GM23248 (cell line): ENCODE data around the gene RASSF3. TPM values are rescaled to one million over a fixed set of nuclear protein-coding genes. Genes with fewer than 3 reads are reported as not detected.

Source experiments
- DNase-seq: peaks from one replicate; pipeline ENCODE4 v3.0.0-alpha.2; 2015
- H2AFZ ChIP-seq: fragments of 200-600 bp; sonication (generic); 2 replicates; pipeline ENCODE4 v1.6.1; 2016; ENCODE audit warnings: antibody characterized with exemption
- H3F3A ChIP-seq: fragments of 200-600 bp; sonication (generic); 2 replicates; pipeline ENCODE4 v1.6.1; 2016; ENCODE audit warnings: mild to moderate bottlenecking, antibody characterized with exemption, mixed run types; ENCODE audit not compliant: insufficient read depth
- H3K27ac ChIP-seq: fragments of 200-600 bp; sonication (generic); 2 replicates; pipeline ENCODE4 v1.5.1; 2016; ENCODE audit warnings: mild to moderate bottlenecking
- H3K27me3 ChIP-seq: fragments of 200-600 bp; sonication (generic); replicated peaks from 2 replicates; pipeline ENCODE4 v1.6.1; 2016; ENCODE audit warnings: mild to moderate bottlenecking; ENCODE audit not compliant: insufficient read depth
- H3K36me3 ChIP-seq: fragments of 200-600 bp; sonication (generic); 2 replicates; pipeline ENCODE4 v1.6.1; 2016; ENCODE audit warnings: low read depth, mild to moderate bottlenecking
- H3K4me1 ChIP-seq: fragments of 200-600 bp; sonication (generic); 2 replicates; pipeline ENCODE4 v1.6.1; 2016; ENCODE audit warnings: mild to moderate bottlenecking; ENCODE audit not compliant: insufficient read depth
- H3K4me2 ChIP-seq: fragments of 200-600 bp; sonication (generic); one replicate; pipeline ENCODE4 v1.6.1; 2016; ENCODE audit warnings: mild to moderate bottlenecking; ENCODE audit not compliant: unreplicated experiment
- H3K4me3 ChIP-seq: fragments of 200-600 bp; sonication (generic); 2 replicates; pipeline ENCODE4 v1.5.1; 2016; ENCODE audit warnings: mild to moderate bottlenecking
- H3K79me2 ChIP-seq: fragments of 200-600 bp; sonication (generic); 2 replicates; pipeline ENCODE4 v1.6.1; 2016; ENCODE audit warnings: mild to moderate bottlenecking; ENCODE audit not compliant: insufficient read depth
- H3K9ac ChIP-seq: fragments of 200-600 bp; sonication (generic); 2 replicates; pipeline ENCODE4 v1.6.1; 2016; ENCODE audit warnings: mild to moderate bottlenecking
- H3K9me2 ChIP-seq: fragments of 200-600 bp; sonication (generic); 2 replicates; pipeline ENCODE4 v1.6.1; 2016; ENCODE audit warnings: mixed run types, mild to moderate bottlenecking, moderate library complexity; ENCODE audit not compliant: insufficient read depth
- H3K9me3 ChIP-seq: fragments of 200-600 bp; sonication (generic); one replicate; pipeline ENCODE4 v1.6.1; 2017; ENCODE audit warnings: low read depth
- H4K20me1 ChIP-seq: fragments of 200-600 bp; sonication (generic); 2 replicates; pipeline ENCODE4 v1.6.0; 2016; ENCODE audit not compliant: insufficient read depth
- EZH2 ChIP-seq: fragments of 200-600 bp; sonication (generic); IDR thresholded peaks from 2 replicates; pipeline ENCODE4 v1.6.1; 2018; ENCODE audit warnings: antibody characterized with exemption, mild to moderate bottlenecking; ENCODE audit not compliant: insufficient read depth, poor library complexity, severe bottlenecking
- EZH2phosphoT487 ChIP-seq: fragments of 200-600 bp; sonication (generic); IDR thresholded peaks from 2 replicates; pipeline ENCODE4 v1.6.1; 2018; ENCODE audit warnings: antibody characterized with exemption, moderate library complexity, mild to moderate bottlenecking, low read depth; ENCODE audit not compliant: insufficient read depth
- WGBS, 2 experiments: methylation state at CpG; one replicate each; pipeline ENCODE4 v1.1.6; 2015 to 2017; ENCODE audit warnings: low lambda C conversion rate in 2 of 2, low coverage in 1 of 2; ENCODE audit errors: missing lambda C conversion rate in 2 of 2; 5-methylcytosine and 5-hydroxymethylcytosine counted together
- in situ Hi-C: fragments of 300-500 bp; cut with MboI; formaldehyde crosslinking; loops from 2 replicates; pipeline ENCODE4 v1.15.0; 2020
- polyA plus RNA-seq: library from polyadenylated mRNA; unstranded; fragments of >200 nt; fragmentation: Nextera tagmentation; extraction: Ambion mirVana; gene quantifications from 2 replicates; pipeline ENCODE4 v1.2.1, GENCODE V29; 2016
- total RNA-seq: library from RNA; depleted of rRNA; stranded (reverse); fragments of >200 nt; shearing (Covaris generic); gene quantifications from 2 replicates; pipeline ENCODE4 v1.2.3, GENCODE V29; 2014

Gene RASSF3
- total and polyA plus RNA-seq, 2 experiments from 2014 or later: 1.9 to 4.9 TPM

GRCh38 chr12:64658892-64659481 is 48.7 kb downstream of the RASSF3 start:
- H3K36me3 ChIP-seq: no peaks in the 10 kb centered on the region
- WGBS, 2 experiments: 95 to 98% methylated on average over 3 of the region's 3 CpGs
- no peaks in the 10 kb centered on the region for H3K27me3 ChIP-seq
- no peak overlapping the region for H2AFZ ChIP-seq
- H3F3A ChIP-seq: 0 out of 2 replicates have a peak, but pooled peaks cover under 1% of the 10 kb centered on the region
- DNase-seq: no peak
- no peaks in the 10 kb centered on the region for H3K9me2 ChIP-seq
- in situ Hi-C loops: no loop called here
- no peak for TF ChIP-seq EZH2
- TF ChIP-seq EZH2phosphoT487: no peak
- no peaks in the 10 kb centered on the region; the same call in 1 of the 2 replicates for H3K79me2 ChIP-seq
- no peaks in the 10 kb centered on the region for H3K9me3 ChIP-seq
- no peak overlapping the region for H3K9ac ChIP-seq
- peaks cover 2% of the 10 kb centered on the region; the same call in 1 of the 2 replicates for H3K4me1 ChIP-seq
- no peak overlapping the region for H3K4me2 ChIP-seq
- H3K4me3 ChIP-seq: no peak overlapping the region
- no peak overlapping the region for H3K27ac ChIP-seq
- H4K20me1 ChIP-seq: no peaks in the 10 kb centered on the region

DNA sequence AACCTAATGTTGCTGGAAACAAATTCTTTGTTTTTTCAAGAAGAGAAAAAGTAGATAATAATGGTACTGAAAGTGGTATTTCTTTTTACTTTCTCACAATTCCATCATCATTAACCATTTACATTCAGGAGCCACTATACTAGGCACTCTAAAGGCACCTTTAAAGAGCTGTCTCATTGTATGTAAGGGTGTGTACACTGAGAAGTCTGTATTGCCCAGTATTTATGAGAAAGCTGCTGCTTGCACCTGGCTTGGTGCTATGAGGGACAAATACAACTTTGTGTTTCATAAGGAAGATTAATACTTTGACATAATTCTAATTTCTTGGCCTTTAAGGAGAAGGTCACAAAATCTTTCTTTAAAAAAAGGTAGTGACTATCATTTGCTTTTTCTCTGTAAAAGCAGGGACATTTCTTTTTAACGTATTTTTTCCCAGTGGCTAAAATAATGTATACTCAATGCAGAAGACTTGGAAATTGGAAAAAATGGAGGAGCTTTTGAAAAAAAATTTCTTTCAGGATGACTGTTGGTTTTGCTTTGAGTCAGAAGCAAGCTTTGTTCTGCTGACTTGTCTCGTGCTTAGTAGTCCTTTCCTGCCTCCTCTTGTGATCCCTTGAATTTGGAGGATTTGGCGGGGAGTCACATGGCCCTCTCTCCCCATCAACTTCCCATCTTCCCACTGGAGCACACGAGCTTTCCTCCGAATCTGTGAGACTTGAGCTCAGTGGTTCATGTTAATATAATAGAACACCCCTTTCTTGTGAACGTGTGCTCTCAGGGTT is 50.1 kb downstream of the RASSF3 start:
- Histone ChIP-seq H3K9ac (no peak overlapping the region), H3K9me3 (no peaks in the 10 kb centered on the region), H3K9me2 (no peaks in the 10 kb centered on the region), H3F3A (no peaks in the 10 kb centered on the region), H3K4me1 (no peaks in the 10 kb centered on the region), H2AFZ (no peak overlapping the region), H3K27ac (no peak overlapping the region), H3K36me3 (no peaks in the 10 kb centered on the region), H3K4me2 (no peak overlapping the region), H3K79me2 (no peaks in the 10 kb centered on the region; the same call in 1 of the 2 replicates), H4K20me1 (no peaks in the 10 kb centered on the region), H3K27me3 (no peaks in the 10 kb centered on the region), H3K4me3 (no peak overlapping the region)
- in situ Hi-C loops: no loop called here
- no peak for DNase-seq
- TF ChIP-seq EZH2phosphoT487 (no peak), EZH2 (no peak)
- 85 to 93% methylated on average over 6 of the region's 6 CpGs for WGBS, 2 experiments

- TF ChIP-seq EZH2phosphoT487: no peak
- Histone ChIP-seq H3K27me3 (no peaks in the 10 kb centered on the region), H3F3A (no peaks in the 10 kb centered on the region), H3K79me2 (no peaks in the 10 kb centered on the region; the same call in 1 of the 2 replicates), H3K9me2 (no peaks in the 10 kb centered on the region), H3K4me2 (no peak overlapping the region), H3K9ac (no peak overlapping the region), H3K36me3 (no peaks in the 10 kb centered on the region), H3K9me3 (no peaks in the 10 kb centered on the region), H4K20me1 (no peaks in the 10 kb centered on the region), H3K4me3 (no peak overlapping the region), H3K27ac (no peak overlapping the region), H2AFZ (no peak overlapping the region), H3K4me1 (no peaks in the 10 kb centered on the region)
- DNase-seq: no peak
- in situ Hi-C loops: no loop called here
- 94 to 95% methylated on average over 5 of the region's 5 CpGs for WGBS, 2 experiments
Observed at GRCh38 chr12:64663015-64663414, 52.7 kb downstream of the RASSF3 start.

DNA sequence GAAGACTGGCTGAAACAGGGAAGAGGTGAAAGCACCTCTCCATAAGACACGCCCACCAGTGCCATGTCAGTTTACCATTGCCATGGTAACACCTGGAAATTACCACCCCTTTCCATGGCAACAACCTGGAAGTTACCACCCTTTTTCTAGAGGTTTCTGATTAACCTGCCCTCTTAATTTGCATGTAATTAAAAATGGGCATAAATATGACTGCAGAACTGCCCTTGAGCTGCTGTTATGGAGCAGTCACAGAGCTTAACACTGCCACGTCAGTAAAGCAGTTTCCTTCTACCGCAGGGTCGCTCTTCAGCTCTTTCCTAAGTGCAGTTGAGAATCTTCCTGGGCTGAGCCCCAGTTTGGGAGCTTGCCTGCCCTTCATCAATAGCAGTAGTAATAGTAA is 55.2 kb downstream of the RASSF3 start:
- TF ChIP-seq EZH2 (no peak), EZH2phosphoT487 (no peak)
- Histone ChIP-seq H3F3A (no peaks in the 10 kb centered on the region), H2AFZ (no peak overlapping the region), H3K36me3 (no peaks in the 10 kb centered on the region), H3K79me2 (no peaks in the 10 kb centered on the region; the same call in 1 of the 2 replicates), H3K4me2 (no peak overlapping the region), H3K4me3 (no peak overlapping the region), H3K9me3 (no peaks in the 10 kb centered on the region), H3K9ac (no peak overlapping the region), H4K20me1 (no peaks in the 10 kb centered on the region), H3K9me2 (no peaks in the 10 kb centered on the region), H3K27ac (no peak overlapping the region), H3K27me3 (no peaks in the 10 kb centered on the region), H3K4me1 (0 out of 2 replicates have a peak, but pooled peaks cover under 1% of the 10 kb centered on the region)
- in situ Hi-C loops: no loop called here
- 89 to 100% methylated on average over 4 of the region's 4 CpGs for WGBS, 2 experiments
- DNase-seq: no peak
